Measurements from ENCODE around the gene NARF.
"Not testable (repeated sequence)": the region's sequence is repeated elsewhere in the genome, so short reads cannot be mapped to it uniquely, and the experiment has no call there.

GRCh38 chr17:82511642-82512041, 53.1 kb downstream of the NARF start:
- not testable (repeated sequence) for TF ChIP-seq CTCF (conservative IDR thresholded peaks at IDR 0.05; ENCODE audit: low read depth, low read length); EZH2 (IDR thresholded peaks at IDR 0.05; ENCODE audit: low read length, unreplicated experiment)
